Pancreas (tissue), 10 donors: ENCODE results near the gene AQP3. TPM values are rescaled to one million over a fixed set of nuclear protein-coding genes. Genes with fewer than 3 reads are reported as not detected.

Source experiments
- ATAC-seq, 4 donors: fragments of 200-7000 bp; cut with Tn5 transposase; one replicate each; pipeline versions ENCODE4 v1.8.0 to v1.9.1; 2020; ENCODE audit warnings: mild to moderate bottlenecking in 4 of 4, moderate library complexity in 4 of 4
- DNase-seq, 6 donors: peaks; one replicate each; pipeline ENCODE4 v3.0.0-alpha.2; 2020
- FAIRE-seq: peaks from 2 replicates; lab custom pipeline; 2012; peaks lifted over from hg19 to GRCh38; lab: Jason Lieb, UNC
- H3K27ac ChIP-seq, 4 donors: fragments of 200-600 bp; sonication (generic); 1 replicate in 3 of 4; 2 replicates in 1 of 4; pipeline versions ENCODE4 v1.5.0 to v1.8.0; 2020
- H3K27me3 ChIP-seq, 4 donors: fragments of 200-600 bp; one replicate each; pipeline ENCODE4 v1.8.0; 2021
- H3K36me3 ChIP-seq, 3 donors: fragments of 200-600 bp; sonication (generic) in 1 of 3; one replicate each; pipeline versions ENCODE4 v1.5.0 to v1.8.0; 2020 to 2021
- H3K4me1 ChIP-seq, 3 donors: fragments of 200-600 bp; one replicate each; pipeline ENCODE4 v1.8.0; 2021
- H3K4me3 ChIP-seq, 4 donors: fragments of 200-600 bp; sonication (generic) in 2 of 4; one replicate each; pipeline versions ENCODE4 v1.5.0 to v1.8.0; 2020 to 2021
- H3K9me3 ChIP-seq, 4 donors: fragments of 200-600 bp; one replicate each; pipeline ENCODE4 v1.8.0; 2021
- WGBS, 2 donors: extraction: QIAGEN DNeasy Blood & Tissue Kit; methylation state at CpG; one replicate each; pipeline ENCODE4 v1.1.7; 2013; 5-methylcytosine and 5-hydroxymethylcytosine counted together
- intact Hi-C, 3 donors: fragments of 100-400 bp; cut with DNase I; formaldehyde crosslinking; loops; one replicate each; pipeline versions ENCODE4 v1.11.1 to v1.14.2; 2022
- polyA plus RNA-seq, 2 donors: library from polyadenylated mRNA; stranded (reverse); fragments of 200-250 nt; gene quantifications; one replicate each; pipeline ENCODE4 v1.2.3, GENCODE V29; 2013
- total RNA-seq, 6 donors: library from RNA; stranded (reverse); fragmentation: NEBNext Ultra II Directional in 4 of 6; extraction: Animal tissue kit (Norgen Biotek cat#: 25700) in 4 of 6; gene quantifications; one replicate each; pipeline versions ENCODE4 v1.2.1 to v1.2.4, GENCODE V29; 2021 to 2023
- TF ChIP-seq, protein P1 (sequence below), 4 donors: fragments of 200-600 bp; sonication (generic) in 3 of 4; IDR thresholded peaks; one replicate each; pipeline versions ENCODE4 v1.5.0 to v1.8.0; 2021; ENCODE audit warnings: antibody characterized with exemption in 4 of 4
- donor health status: healthy with polysubstance abuse.
- donor health status: DM: no; HTN: no; CAD: no; lungs with moderate emphysema.
- donor health status: DM: no; HTN: no; CAD: no.
- donor health status: control.
- donor health status: control.
- donor health status: Bipolar disorder and iron deficiency.
- donor health status: DM: yes; HTN: yes; CAD: no.
- donor health status: DM: no; HTN: no; CAD: no.
- donor health status: DM: no; HTN: no; CAD: no.
- donor health status: DM: yes; HTN: yes; CAD: no.

Gene AQP3
- total and polyA plus RNA-seq, 8 donors, result 18.3 to 39.0 (median 21.9) TPM

DNA sequence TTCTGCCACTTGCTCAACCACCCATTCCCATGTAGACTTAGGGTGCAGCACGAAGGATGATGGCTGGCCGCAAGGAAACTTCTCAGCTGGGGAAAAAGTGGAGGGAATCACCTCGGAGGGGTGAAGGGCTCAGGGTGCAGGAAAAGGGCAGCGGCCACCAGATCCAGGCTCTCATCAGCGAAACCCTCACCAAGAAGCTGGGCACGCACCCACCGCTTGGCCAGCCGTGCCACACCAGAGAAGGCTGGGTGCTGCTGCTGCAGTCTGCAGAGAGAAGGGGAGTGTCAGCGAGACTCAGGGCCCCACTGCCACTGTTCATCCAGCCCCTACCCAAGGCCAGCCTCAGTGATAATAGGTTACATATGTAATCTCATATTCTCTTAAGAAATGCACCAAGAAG, 17.7 kb upstream of the AQP3 start:
- WGBS, 2 donors, result 96 to 98% methylated on average over 9 of the region's 9 CpGs
- Histone ChIP-seq H3K4me1 (no peaks in the 10 kb centered on the region), H3K4me3 (no peak overlapping the region), H3K27ac (no peak overlapping the region), H3K36me3 (peaks cover 12 to 76% (median 40%) of the 10 kb centered on the region in 3 donors), H3K27me3 (no peaks in the 10 kb centered on the region), H3K9me3 (no peaks in the 10 kb centered on the region)
- ATAC-seq, result no peak
- DNase-seq, result peak in 1 of 6 donors; percentile 12
- intact Hi-C loops, result loop anchor here in 2 of 3 donors (10.0 kb wide), 3 partner anchors 60 to 160 kb away; partner anchors contain the start of gene AQP7 (in 1 of the 2)
- no peak for FAIRE-seq
- TF ChIP-seq, protein P1, sequence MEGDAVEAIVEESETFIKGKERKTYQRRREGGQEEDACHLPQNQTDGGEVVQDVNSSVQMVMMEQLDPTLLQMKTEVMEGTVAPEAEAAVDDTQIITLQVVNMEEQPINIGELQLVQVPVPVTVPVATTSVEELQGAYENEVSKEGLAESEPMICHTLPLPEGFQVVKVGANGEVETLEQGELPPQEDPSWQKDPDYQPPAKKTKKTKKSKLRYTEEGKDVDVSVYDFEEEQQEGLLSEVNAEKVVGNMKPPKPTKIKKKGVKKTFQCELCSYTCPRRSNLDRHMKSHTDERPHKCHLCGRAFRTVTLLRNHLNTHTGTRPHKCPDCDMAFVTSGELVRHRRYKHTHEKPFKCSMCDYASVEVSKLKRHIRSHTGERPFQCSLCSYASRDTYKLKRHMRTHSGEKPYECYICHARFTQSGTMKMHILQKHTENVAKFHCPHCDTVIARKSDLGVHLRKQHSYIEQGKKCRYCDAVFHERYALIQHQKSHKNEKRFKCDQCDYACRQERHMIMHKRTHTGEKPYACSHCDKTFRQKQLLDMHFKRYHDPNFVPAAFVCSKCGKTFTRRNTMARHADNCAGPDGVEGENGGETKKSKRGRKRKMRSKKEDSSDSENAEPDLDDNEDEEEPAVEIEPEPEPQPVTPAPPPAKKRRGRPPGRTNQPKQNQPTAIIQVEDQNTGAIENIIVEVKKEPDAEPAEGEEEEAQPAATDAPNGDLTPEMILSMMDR (IDR thresholded peaks at IDR 0.05), result no peak

DNA sequence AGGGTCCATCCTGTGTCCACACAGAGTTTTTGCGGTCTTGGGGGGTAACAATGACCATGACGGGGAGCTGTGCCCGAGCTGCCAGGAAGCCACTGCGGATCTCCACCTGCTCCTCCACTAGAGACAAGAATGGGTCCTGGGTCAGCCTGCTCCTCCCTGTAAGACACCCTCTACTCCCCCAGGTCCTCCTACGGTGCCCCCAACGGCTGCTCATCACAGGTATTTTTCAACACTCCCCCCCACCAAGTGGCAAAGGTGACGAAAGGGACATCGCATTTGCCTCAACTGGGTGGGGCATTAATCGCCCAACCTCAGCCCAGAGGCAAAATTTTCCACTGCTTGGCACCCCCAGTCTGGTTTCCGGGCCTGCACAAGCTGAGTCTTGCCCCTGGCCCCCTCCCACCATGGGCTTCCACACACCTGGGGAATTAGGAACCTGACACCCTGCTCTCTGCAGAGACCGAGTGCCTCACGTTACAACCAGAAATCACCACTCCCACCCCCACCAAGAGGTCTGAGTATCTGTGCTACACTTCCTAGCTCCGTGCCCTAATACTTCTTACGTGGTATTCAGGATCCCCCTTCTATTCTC, 16.7 kb upstream of the AQP3 start:
- DNase-seq (peak in 1 of 6 donors; percentile 37), ATAC-seq (no peak), FAIRE-seq (no peak)
- no peak overlapping the region for H3K27ac ChIP-seq
- TF ChIP-seq, protein P1 (IDR thresholded peaks at IDR 0.05), result no peak
- peaks cover 0 to under 1% (median 0%) of the 10 kb centered on the region in 3 donors for H3K4me1 ChIP-seq
- no peak overlapping the region for H3K4me3 ChIP-seq
- 93 to 97% methylated on average over 14 of the region's 14 CpGs for WGBS, 2 donors
- H3K27me3 ChIP-seq, result no peaks in the 10 kb centered on the region
- intact Hi-C loops, result loop anchor here in 2 of 3 donors (10.0 kb wide), 3 partner anchors 59 to 159 kb away; partner anchors contain the start of gene AQP7 (in 1 of the 2)
- H3K9me3 ChIP-seq, result no peaks in the 10 kb centered on the region
- H3K36me3 ChIP-seq, result peaks cover 8 to 67% (median 31%) of the 10 kb centered on the region in 3 donors

DNA sequence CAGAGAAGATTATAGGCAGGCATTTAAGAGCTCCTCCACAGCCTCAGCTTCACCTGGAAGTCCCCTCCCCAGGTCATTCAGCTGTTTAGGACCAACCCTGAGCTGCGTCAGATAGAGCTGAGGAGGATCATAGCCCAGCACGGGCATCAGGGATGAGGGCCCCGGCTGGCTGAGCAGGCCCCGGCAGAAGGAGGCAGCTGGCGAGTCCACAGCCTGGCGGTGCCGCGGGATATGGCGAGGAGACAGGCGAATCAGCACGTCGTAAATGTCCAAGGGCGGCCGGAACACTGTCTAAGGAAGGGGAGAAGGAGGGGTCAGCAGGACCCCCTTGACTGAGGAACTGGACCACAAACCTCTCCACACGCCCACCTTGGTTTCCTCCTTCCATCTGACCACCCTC, 15.8 kb upstream of the AQP3 start:
- TF ChIP-seq, protein P1 (IDR thresholded peaks at IDR 0.05), result no peak
- WGBS, 2 donors, result 92 to 95% methylated on average over 15 of the region's 15 CpGs
- Histone ChIP-seq H3K36me3 (peaks cover 5 to 57% (median 29%) of the 10 kb centered on the region in 3 donors), H3K9me3 (no peaks in the 10 kb centered on the region), H3K27me3 (no peaks in the 10 kb centered on the region), H3K27ac (no peak overlapping the region), H3K4me3 (no peak overlapping the region), H3K4me1 (peaks cover 0 to 10% (median 8%) of the 10 kb centered on the region in 3 donors)
- intact Hi-C loops, result loop anchor here in 2 of 3 donors (10.0 kb wide), 3 partner anchors 58 to 158 kb away; partner anchors contain the start of gene AQP7 (in 1 of the 2)
- DNase-seq (peak in 1 of 6 donors; percentile 60), FAIRE-seq (no peak), ATAC-seq (no peak)

DNA sequence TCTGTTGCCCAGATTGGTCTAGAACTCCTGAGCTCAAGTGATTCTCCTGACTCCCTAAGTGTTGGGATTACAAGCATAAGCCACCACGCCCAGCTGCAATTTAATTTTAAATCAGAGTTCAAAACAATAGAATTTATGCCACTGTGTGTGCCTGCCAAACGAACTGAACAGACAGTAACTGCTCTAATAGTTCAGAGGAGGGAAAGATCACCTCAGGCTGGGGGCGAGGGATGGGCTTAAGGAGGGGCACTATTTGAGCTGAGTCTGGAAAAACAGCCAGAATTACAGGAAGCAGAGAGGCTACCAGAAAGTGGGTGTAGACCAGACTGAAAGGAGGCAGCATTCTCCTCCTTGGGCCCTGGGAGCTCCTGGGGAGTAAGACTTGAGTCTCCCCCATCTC, 14.1 kb upstream of the AQP3 start:
- intact Hi-C loops, result loop anchor here in 2 of 3 donors (10.0 kb wide), 3 partner anchors 57 to 157 kb away; partner anchors contain the start of gene AQP7 (in 1 of the 2)
- H3K36me3 ChIP-seq, result peaks cover 0 to 42% (median 29%) of the 10 kb centered on the region in 3 donors
- WGBS, 2 donors, result 80 to 86% methylated on average over 3 of the region's 3 CpGs

More for the DNA sequence above, 14.1 kb upstream of the AQP3 start:
- no peak for FAIRE-seq
- H3K9me3 ChIP-seq, result no peaks in the 10 kb centered on the region
- no peak overlapping the region for H3K4me3 ChIP-seq
- TF ChIP-seq, protein P1 (IDR thresholded peaks at IDR 0.05), result no peak
- DNase-seq, result peak in 1 of 6 donors; percentile 21
- no peaks in the 10 kb centered on the region for H3K27me3 ChIP-seq
- no peak overlapping the region for H3K27ac ChIP-seq
- ATAC-seq, result no peak
- H3K4me1 ChIP-seq, result peaks cover 0 to 14% (median 8%) of the 10 kb centered on the region in 3 donors
